BLaER1 (cell line): Measurements from ENCODE around the gene AGL.
A peak's percentile ranks its signal among the peaks of the same experiment; 100 is the strongest.
"Not testable (repeated sequence)": the region's sequence is repeated elsewhere in the genome, so short reads cannot be mapped to it uniquely, and the experiment has no call there.

Experiments used
- H3K27ac ChIP-seq: shearing (Covaris generic); formaldehyde crosslinking; 2 replicates; pipeline ENCODE4 v1.8.1; 2022
- H3K27me3 ChIP-seq: shearing (Covaris generic); formaldehyde crosslinking; 2 replicates; pipeline ENCODE4 v1.8.1; 2022
- H3K36me3 ChIP-seq: shearing (Covaris generic); formaldehyde crosslinking; 2 replicates; pipeline ENCODE4 v1.8.1; 2022
- H3K4me1 ChIP-seq: shearing (Covaris generic); formaldehyde crosslinking; 2 replicates; pipeline ENCODE4 v1.8.1; 2022
- H3K4me2 ChIP-seq: shearing (Covaris generic); formaldehyde crosslinking; 2 replicates; pipeline ENCODE4 v1.8.1; 2022
- H3K4me3 ChIP-seq: shearing (Covaris generic); formaldehyde crosslinking; 2 replicates; pipeline ENCODE4 v1.8.1; 2022
- H3K9ac ChIP-seq: shearing (Covaris generic); formaldehyde crosslinking; 2 replicates; pipeline ENCODE4 v1.8.1; 2022
- H3K9me3 ChIP-seq: shearing (Covaris generic); formaldehyde crosslinking; 2 replicates; pipeline ENCODE4 v1.8.1; 2022
- H4K20me1 ChIP-seq: shearing (Covaris generic); formaldehyde crosslinking; 2 replicates; pipeline ENCODE4 v1.8.1; 2022
- Cebpa-rat ChIP-seq: shearing (Covaris generic); IDR thresholded peaks from 2 replicates; pipeline ENCODE4 v1.8.1; 2022

The AGL gene

DNA sequence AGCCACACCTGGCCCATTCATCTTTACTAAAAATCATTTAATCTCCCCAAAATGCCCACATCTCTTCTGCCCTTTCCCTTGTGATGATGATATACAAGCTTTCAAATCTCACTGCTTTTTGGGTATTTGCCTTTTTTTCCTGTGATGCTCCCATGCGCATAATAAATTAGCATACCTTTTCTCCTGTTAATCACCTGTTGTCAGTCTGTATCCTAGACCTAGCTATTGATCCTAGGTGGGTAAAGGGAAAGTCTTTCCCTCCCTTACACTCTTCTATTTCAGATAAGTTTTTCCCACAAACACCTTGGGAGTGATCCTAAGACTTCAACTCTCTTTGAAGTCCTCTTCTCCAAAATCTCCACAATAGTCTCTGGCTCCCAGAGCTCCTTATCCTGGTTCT is 107.7 kb downstream of the AGL start:
- no peak overlapping the region for H3K9ac ChIP-seq
- no peaks in the 10 kb centered on the region for H3K36me3 ChIP-seq
- no peaks in the 10 kb centered on the region for H3K9me3 ChIP-seq
- H3K4me3 ChIP-seq, result no peak overlapping the region
- no peaks in the 10 kb centered on the region for H3K4me1 ChIP-seq
- no peaks in the 10 kb centered on the region for H3K27me3 ChIP-seq
- H3K4me2 ChIP-seq, result no peak overlapping the region
- no peaks in the 10 kb centered on the region for H4K20me1 ChIP-seq
- H3K27ac ChIP-seq, result no peak overlapping the region
- no peak for TF ChIP-seq Cebpa-rat

DNA sequence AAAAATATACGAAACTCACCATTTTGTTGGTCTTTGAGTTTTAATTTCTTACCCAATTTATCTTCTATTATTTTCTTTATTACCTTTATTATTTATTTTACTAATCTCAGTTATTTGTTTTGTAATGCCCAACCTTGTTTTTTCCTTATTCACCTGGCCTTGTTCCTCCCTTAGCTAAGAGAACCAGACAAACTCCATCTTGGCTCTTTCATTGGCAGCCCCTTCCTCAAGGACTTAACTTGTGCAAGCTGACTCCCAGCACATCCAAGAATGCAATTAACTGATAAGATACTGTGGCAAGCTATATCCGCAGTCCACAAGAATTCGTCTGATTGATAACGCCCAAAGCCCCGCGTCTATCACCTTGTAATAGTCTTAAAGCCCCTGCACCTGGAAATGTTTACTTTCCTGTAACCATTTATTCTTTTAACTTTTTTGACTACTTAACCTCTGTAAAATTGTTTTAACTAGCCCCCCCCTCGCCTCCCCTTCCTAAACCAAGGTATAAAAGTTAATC is 109.1 kb downstream of the AGL start:
- not testable (repeated sequence) for H3K27me3 ChIP-seq, H3K27ac ChIP-seq, H3K36me3 ChIP-seq, H3K4me3 ChIP-seq, H3K9me3 ChIP-seq, H3K9ac ChIP-seq, H4K20me1 ChIP-seq, H3K4me2 ChIP-seq, H3K4me1 ChIP-seq

- not testable (repeated sequence) for H3K27me3 ChIP-seq, H4K20me1 ChIP-seq, H3K4me3 ChIP-seq, H3K27ac ChIP-seq, H3K9ac ChIP-seq, H3K9me3 ChIP-seq, H3K4me1 ChIP-seq, H3K36me3 ChIP-seq, H3K4me2 ChIP-seq
Observed at GRCh38 chr1:99960260-99960659, 110.1 kb downstream of the AGL start.

GRCh38 chr1:99963041-99963795 is 113.1 kb downstream of the AGL start:
- Histone ChIP-seq H3K36me3 (no peaks in the 10 kb centered on the region), H3K27me3 (no peaks in the 10 kb centered on the region), H3K27ac (no peak overlapping the region), H3K9me3 (no peaks in the 10 kb centered on the region), H3K4me2 (no peak overlapping the region), H4K20me1 (no peaks in the 10 kb centered on the region), H3K4me1 (no peaks in the 10 kb centered on the region), H3K4me3 (no peak overlapping the region), H3K9ac (no peak overlapping the region)
- TF ChIP-seq Cebpa-rat, result no peak

- no peaks in the 10 kb centered on the region for H4K20me1 ChIP-seq
- H3K9ac ChIP-seq, result no peak overlapping the region
- H3K4me3 ChIP-seq, result no peak overlapping the region
- H3K4me1 ChIP-seq, result peaks cover 11% of the 10 kb centered on the region
- no peaks in the 10 kb centered on the region for H3K36me3 ChIP-seq
- H3K4me2 ChIP-seq, result no peak overlapping the region
- no peaks in the 10 kb centered on the region for H3K27me3 ChIP-seq
- no peaks in the 10 kb centered on the region for H3K9me3 ChIP-seq
- H3K27ac ChIP-seq, result no peak overlapping the region
- TF ChIP-seq Cebpa-rat, result no peak
Observed at GRCh38 chr1:99964806-99965205, 114.6 kb downstream of the AGL start.

- H3K4me2 ChIP-seq, result no peak overlapping the region
- H4K20me1 ChIP-seq, result no peaks in the 10 kb centered on the region
- H3K4me1 ChIP-seq, result peaks cover 13% of the 10 kb centered on the region
- no peak overlapping the region for H3K4me3 ChIP-seq
- H3K9me3 ChIP-seq, result no peaks in the 10 kb centered on the region
- no peak for TF ChIP-seq Cebpa-rat
- no peaks in the 10 kb centered on the region for H3K36me3 ChIP-seq
- no peak overlapping the region for H3K9ac ChIP-seq
- no peak overlapping the region for H3K27ac ChIP-seq
- H3K27me3 ChIP-seq, result no peaks in the 10 kb centered on the region
Observed at GRCh38 chr1:99965646-99966375, 115.7 kb downstream of the AGL start.

DNA sequence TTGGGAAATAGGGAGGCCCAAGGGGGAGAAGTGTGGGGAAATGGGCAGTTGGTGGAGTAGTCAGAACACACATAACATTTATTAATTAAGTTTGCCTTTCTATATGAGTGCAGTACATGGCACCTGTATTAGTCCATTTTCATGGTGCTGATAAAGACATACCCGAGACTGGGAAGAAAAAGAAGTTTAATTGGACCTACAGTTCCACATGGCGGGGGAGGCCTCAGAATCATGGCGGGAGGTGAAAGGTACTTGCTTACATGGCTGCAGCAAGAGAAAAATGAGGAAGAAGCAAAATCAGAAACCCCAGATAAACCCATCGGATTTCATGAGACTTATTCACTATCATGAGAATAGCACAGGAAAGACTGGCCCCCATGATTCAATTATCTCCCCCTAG is 118.1 kb downstream of the AGL start:
- H4K20me1 ChIP-seq, result no peaks in the 10 kb centered on the region
- TF ChIP-seq Cebpa-rat, result no peak
- no peak overlapping the region for H3K27ac ChIP-seq
- H3K9ac ChIP-seq, result no peak overlapping the region
- H3K4me1 ChIP-seq, result peaks cover 17% of the 10 kb centered on the region
- H3K4me2 ChIP-seq, result no peak overlapping the region
- H3K4me3 ChIP-seq, result no peak overlapping the region
- H3K27me3 ChIP-seq, result no peaks in the 10 kb centered on the region
- H3K9me3 ChIP-seq, result no peaks in the 10 kb centered on the region
- H3K36me3 ChIP-seq, result no peaks in the 10 kb centered on the region

DNA sequence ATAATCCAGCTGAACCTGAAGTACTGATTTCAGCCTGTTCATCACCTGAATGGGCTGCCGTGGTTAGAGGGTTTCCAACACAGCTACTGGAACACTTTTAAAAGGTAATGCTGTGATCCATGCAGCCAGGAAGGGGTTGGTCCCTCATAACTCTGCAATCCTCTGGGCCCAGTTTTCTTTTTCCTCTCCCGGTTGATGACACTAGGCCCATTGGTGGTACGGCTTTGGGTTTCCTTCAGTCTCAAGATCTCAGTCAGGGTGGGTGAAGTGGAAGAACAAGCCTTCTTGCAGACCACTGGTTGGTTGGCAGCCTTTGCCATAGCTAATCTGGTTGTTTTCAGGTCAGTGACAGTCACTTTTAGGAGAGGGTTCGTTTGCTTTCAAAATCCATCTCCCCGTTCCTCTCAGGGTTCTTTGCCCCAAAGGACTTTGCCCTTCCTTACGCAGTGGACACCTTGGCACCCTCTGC is 119.1 kb downstream of the AGL start:
- TF ChIP-seq Cebpa-rat, result no peak

GRCh38 chr1:99969729-99970621 is 119.8 kb downstream of the AGL start, which contains the start of gene SLC35A3:
Gene SLC35A3 (plus strand): TSS chr1:99969996. CDS start chr1:99993555, 23,559 bp downstream.
- no peaks in the 10 kb centered on the region for H3K27me3 ChIP-seq
- H3K9ac ChIP-seq, result peak within 1 kb of the TSS; percentile 81
- peaks cover 7% of the 10 kb centered on the region for H3K36me3 ChIP-seq
- peak within 1 kb of the TSS; percentile 86 for H3K4me2 ChIP-seq
- H3K9me3 ChIP-seq, result no peaks in the 10 kb centered on the region
- peak within 1 kb of the TSS; percentile 93 for H3K4me3 ChIP-seq
- peak within 1 kb of the TSS; percentile 78 for H3K27ac ChIP-seq
- H3K4me1 ChIP-seq, result peaks cover 17% of the 10 kb centered on the region
- no peak for TF ChIP-seq Cebpa-rat
- H4K20me1 ChIP-seq, result no peaks in the 10 kb centered on the region

More for the DNA sequence above, 119.1 kb downstream of the AGL start:
- peak overlapping the region; percentile 93 for H3K4me3 ChIP-seq
- peak overlapping the region; percentile 86 for H3K4me2 ChIP-seq
- H3K9ac ChIP-seq, result peak overlapping the region; percentile 81
- H3K36me3 ChIP-seq, result no peaks in the 10 kb centered on the region
- no peaks in the 10 kb centered on the region for H3K27me3 ChIP-seq
- no peaks in the 10 kb centered on the region for H4K20me1 ChIP-seq
- H3K9me3 ChIP-seq, result no peaks in the 10 kb centered on the region
- peak overlapping the region; percentile 78 for H3K27ac ChIP-seq
- peaks cover 17% of the 10 kb centered on the region for H3K4me1 ChIP-seq
